ENCODE data around the gene CEP63. TPM values are rescaled to one million over a fixed set of nuclear protein-coding genes. Genes with fewer than 3 reads are reported as not detected.

The CEP63 gene
- total RNA-seq, 4 donors from 2014 or later, result 21.3 to 26.5 (median 24.3) TPM

DNA sequence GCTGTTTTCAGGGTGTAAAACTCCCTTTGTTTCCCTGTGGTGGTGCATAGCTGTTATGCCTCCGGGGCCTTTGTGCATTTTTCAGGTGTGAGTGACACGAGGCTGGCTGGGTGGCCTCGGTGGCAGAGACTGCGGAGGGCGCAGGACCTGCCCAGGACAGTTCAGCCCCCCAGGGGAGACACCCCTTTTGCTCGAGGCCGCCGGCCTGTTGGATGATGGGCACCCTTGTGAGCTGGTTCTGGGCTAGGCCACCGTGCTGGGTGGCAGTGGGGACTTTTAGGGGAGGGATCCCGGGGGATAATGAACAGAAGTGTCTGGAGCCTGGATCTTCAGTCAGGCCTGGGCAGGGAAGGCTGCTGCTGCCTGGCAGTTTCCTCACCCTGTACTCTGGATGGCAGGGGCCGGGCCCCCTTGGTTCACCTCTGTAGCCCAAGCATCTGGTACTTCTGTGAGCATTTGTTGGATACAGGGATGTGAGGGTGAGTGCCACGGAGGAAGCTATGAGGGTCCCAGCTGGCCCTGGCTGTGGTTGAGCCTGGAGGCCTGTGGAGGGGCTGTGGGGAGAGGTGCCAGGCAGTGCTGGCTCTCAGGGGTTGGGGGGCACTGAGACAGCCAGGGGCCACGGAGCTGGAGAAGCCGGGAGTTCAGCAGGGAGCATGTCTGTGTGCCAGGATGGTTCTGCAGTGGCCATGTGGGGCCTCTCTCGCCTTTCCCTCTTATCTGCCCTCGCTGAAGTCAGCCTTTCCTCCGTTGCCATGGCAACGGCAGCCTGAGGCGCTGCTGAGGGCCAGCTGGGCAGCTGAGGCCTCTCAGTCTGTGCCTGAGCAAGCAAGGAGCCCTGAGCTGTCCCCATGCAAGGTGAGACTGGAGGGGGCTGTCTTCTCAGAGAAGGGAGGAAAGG, 115.9 kb downstream of the CEP63 start:
- Histone ChIP-seq H3K36me3 (no peaks in the 10 kb centered on the region), H3K9me3 (no peaks in the 10 kb centered on the region), H3K4me1 (peaks cover 13 to 21% of the 10 kb centered on the region in 2 donors), H3K27me3 (no peaks in the 10 kb centered on the region), H3K4me3 (replicated peaks in 1 of 3) (no peak overlapping the region), H3K27ac (no peak overlapping the region)
- TF ChIP-seq, protein P1, sequence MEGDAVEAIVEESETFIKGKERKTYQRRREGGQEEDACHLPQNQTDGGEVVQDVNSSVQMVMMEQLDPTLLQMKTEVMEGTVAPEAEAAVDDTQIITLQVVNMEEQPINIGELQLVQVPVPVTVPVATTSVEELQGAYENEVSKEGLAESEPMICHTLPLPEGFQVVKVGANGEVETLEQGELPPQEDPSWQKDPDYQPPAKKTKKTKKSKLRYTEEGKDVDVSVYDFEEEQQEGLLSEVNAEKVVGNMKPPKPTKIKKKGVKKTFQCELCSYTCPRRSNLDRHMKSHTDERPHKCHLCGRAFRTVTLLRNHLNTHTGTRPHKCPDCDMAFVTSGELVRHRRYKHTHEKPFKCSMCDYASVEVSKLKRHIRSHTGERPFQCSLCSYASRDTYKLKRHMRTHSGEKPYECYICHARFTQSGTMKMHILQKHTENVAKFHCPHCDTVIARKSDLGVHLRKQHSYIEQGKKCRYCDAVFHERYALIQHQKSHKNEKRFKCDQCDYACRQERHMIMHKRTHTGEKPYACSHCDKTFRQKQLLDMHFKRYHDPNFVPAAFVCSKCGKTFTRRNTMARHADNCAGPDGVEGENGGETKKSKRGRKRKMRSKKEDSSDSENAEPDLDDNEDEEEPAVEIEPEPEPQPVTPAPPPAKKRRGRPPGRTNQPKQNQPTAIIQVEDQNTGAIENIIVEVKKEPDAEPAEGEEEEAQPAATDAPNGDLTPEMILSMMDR (IDR thresholded peaks at IDR 0.05), result no peak
- no peak for TF ChIP-seq POLR2A (IDR thresholded peaks at IDR 0.05)
- intact Hi-C loops (cut with DNase I), result loop anchor here (5.0 to 10.0 kb wide), 2 partner anchors 151 to 1293 kb away; no protein-coding TSS in a partner anchor
- peak; percentile 65 to 75 for DNase-seq
- WGBS, 2 donors, result 25 to 49% methylated on average over 10 to 18 of the region's 19 CpGs

- Histone ChIP-seq H3K36me3 (no peaks in the 10 kb centered on the region), H3K4me3 (replicated peaks in 1 of 3) (no peak overlapping the region), H3K9me3 (no peaks in the 10 kb centered on the region), H3K4me1 (peaks cover 18 to 27% of the 10 kb centered on the region in 2 donors), H3K27me3 (no peaks in the 10 kb centered on the region), H3K27ac (no peak overlapping the region)
- no peak for DNase-seq
- 48 to 87% methylated on average over 3 to 6 of the region's 6 CpGs for WGBS, 2 donors
- intact Hi-C loops (cut with DNase I), result loop anchor here (5.0 to 10.0 kb wide), 2 partner anchors 150 to 1292 kb away; no protein-coding TSS in a partner anchor
- no peak for TF ChIP-seq POLR2A (IDR thresholded peaks at IDR 0.05)
- TF ChIP-seq, protein P1 (IDR thresholded peaks at IDR 0.05), result no peak
Measured at GRCh38 chr3:134602440-134602814, 116.6 kb downstream of the CEP63 start.

DNA sequence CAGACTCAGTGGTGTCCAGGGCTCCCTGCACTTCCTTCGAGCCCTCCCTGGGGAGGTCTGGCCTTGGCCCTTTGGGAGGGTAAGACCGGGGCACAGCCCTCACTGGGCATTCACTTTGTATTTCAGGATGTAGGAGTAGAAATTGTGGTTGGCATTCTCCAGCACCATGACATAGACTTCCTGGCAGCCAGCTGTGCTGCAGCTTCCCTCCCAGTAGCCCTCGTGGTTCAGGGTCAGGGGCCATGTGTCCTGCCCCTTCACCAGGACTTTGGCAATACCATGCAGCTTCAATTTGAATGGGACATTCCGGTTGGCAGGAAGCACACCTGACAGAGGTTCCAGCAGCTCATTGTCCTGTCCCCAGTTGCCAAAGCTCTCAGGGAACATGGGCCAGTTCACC, 117.6 kb downstream of the CEP63 start:
- TF ChIP-seq, protein P1 (IDR thresholded peaks at IDR 0.05), result no peak
- no peak for TF ChIP-seq POLR2A (IDR thresholded peaks at IDR 0.05)
- Histone ChIP-seq H3K27ac (no peak overlapping the region), H3K9me3 (no peaks in the 10 kb centered on the region), H3K27me3 (no peaks in the 10 kb centered on the region), H3K4me3 (replicated peaks in 1 of 3) (no peak overlapping the region), H3K36me3 (no peaks in the 10 kb centered on the region), H3K4me1 (peaks cover 15 to 28% of the 10 kb centered on the region in 2 donors)
- intact Hi-C loops (cut with DNase I), result loop anchor here (5.0 to 10.0 kb wide), 2 partner anchors 149 to 1291 kb away; no protein-coding TSS in a partner anchor
- 67 to 68% methylated on average over 3 to 4 of the region's 4 CpGs for WGBS, 2 donors
- no peak for DNase-seq

- no peaks in the 10 kb centered on the region for H3K36me3 ChIP-seq
- WGBS, 2 donors, result 92 to 99% methylated on average over 13 of the region's 13 CpGs
- intact Hi-C loops (cut with DNase I), result loop anchor here (5.0 to 10.0 kb wide), 2 partner anchors 148 to 1291 kb away; no protein-coding TSS in a partner anchor
Measured at GRCh38 chr3:134603956-134604355, 118.1 kb downstream of the CEP63 start.

More at GRCh38 chr3:134603956-134604355, 118.1 kb downstream of the CEP63 start:
- Histone ChIP-seq H3K27me3 (no peaks in the 10 kb centered on the region), H3K27ac (no peak overlapping the region), H3K4me1 (peaks cover 15 to 28% of the 10 kb centered on the region in 2 donors), H3K4me3 (replicated peaks in 1 of 3) (no peak overlapping the region), H3K9me3 (no peaks in the 10 kb centered on the region)
- TF ChIP-seq, protein P1 (IDR thresholded peaks at IDR 0.05), result no peak
- no peak for TF ChIP-seq POLR2A (IDR thresholded peaks at IDR 0.05)
- DNase-seq, result no peak
